Measurements from ENCODE around the gene MACROD2. TPM values are rescaled to one million over a fixed set of nuclear protein-coding genes. Genes with fewer than 3 reads are reported as not detected.

MACROD2 gene
- total RNA-seq, 2 donors from 2014 or later = 8.0 to 19.4 TPM

DNA sequence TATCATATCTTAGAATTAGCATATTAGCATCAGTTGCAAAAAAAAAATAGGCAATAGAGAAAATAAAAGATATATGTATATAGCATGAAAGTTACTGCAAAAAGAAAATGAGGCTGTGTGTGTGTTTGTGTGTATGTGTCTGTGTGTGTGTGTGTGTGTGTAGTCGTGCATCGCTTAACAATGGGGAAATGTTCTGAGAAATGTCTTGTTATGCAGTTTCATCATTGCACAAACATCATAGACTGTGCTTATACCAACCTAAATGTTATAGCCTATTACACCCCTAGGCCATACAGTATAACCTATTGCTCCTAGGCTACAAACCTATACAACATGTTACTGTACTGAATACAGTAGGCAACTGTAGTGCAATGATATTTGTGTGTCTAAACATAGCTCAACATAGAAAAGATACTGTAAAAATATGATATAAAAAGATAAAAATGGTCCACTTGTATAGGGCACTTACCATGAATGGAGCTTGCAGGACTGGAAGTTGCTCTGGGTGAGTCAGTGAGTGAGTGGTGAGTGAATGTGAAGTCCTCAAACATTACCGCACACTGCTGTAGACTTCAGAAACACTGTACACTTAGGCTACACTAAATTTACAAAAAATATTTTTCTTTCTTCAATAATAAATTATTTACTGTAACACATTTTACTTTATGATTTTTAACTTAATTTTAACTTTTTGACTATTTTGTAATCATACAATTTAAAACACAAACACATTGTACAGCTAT lies 1772.9 kb downstream of the MACROD2 start:
- WGBS = 95% methylated on average over 3 of the region's 3 CpGs
- no peaks in the 10 kb centered on the region for H3K27me3 ChIP-seq (replicated peaks; ENCODE audit: insufficient read depth)
- H3K4me3 ChIP-seq = no peak overlapping the region
- H3K36me3 ChIP-seq = no peaks in the 10 kb centered on the region
- intact Hi-C loops (cut with DNase I) = no loop called here
- no peak for DNase-seq (ENCODE audit: low spot score)
- no peaks in the 10 kb centered on the region for H3K9me3 ChIP-seq
- no peak overlapping the region for H3K27ac ChIP-seq
- no peaks in the 10 kb centered on the region for H3K4me1 ChIP-seq (replicated peaks)
- TF ChIP-seq POLR2AphosphoS5 (IDR thresholded peaks at IDR 0.05) = no peak
- TF ChIP-seq, protein P1, sequence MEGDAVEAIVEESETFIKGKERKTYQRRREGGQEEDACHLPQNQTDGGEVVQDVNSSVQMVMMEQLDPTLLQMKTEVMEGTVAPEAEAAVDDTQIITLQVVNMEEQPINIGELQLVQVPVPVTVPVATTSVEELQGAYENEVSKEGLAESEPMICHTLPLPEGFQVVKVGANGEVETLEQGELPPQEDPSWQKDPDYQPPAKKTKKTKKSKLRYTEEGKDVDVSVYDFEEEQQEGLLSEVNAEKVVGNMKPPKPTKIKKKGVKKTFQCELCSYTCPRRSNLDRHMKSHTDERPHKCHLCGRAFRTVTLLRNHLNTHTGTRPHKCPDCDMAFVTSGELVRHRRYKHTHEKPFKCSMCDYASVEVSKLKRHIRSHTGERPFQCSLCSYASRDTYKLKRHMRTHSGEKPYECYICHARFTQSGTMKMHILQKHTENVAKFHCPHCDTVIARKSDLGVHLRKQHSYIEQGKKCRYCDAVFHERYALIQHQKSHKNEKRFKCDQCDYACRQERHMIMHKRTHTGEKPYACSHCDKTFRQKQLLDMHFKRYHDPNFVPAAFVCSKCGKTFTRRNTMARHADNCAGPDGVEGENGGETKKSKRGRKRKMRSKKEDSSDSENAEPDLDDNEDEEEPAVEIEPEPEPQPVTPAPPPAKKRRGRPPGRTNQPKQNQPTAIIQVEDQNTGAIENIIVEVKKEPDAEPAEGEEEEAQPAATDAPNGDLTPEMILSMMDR (IDR thresholded peaks at IDR 0.05) = no peak
- TF ChIP-seq POLR2A (IDR thresholded peaks at IDR 0.05) = no peak

DNA sequence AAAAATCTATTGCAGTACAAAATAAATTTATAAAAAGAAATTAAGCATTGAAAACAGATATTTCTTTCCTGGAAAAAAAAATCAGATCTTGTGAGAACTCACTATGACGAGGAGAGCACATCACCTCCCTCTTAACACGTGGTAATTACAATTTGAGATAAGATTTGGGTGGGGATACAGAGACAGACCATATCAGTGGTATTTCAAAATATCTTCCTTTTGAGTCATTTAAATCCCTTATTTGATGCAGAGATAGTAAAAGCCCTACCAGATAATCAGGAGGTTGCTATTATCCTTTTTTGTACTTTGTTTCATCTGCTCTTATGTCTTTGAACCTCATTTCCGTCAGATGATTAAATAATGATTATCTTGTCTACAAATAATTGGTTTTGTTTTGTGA lies 1777.5 kb downstream of the MACROD2 start:
- Histone ChIP-seq H3K9me3 (no peaks in the 10 kb centered on the region), H3K4me1 (replicated peaks) (no peaks in the 10 kb centered on the region), H3K4me3 (no peak overlapping the region), H3K36me3 (no peaks in the 10 kb centered on the region), H3K27me3 (replicated peaks; ENCODE audit: insufficient read depth) (no peaks in the 10 kb centered on the region), H3K27ac (no peak overlapping the region)
- 80% methylated on average over 3 of the region's 3 CpGs for WGBS
- intact Hi-C loops (cut with DNase I) = no loop called here
- DNase-seq (ENCODE audit: low spot score) = no peak
- TF ChIP-seq POLR2AphosphoS5 (IDR thresholded peaks at IDR 0.05) (no peak), POLR2A (IDR thresholded peaks at IDR 0.05) (no peak)
- TF ChIP-seq, protein P1 (IDR thresholded peaks at IDR 0.05) = no peak

DNA sequence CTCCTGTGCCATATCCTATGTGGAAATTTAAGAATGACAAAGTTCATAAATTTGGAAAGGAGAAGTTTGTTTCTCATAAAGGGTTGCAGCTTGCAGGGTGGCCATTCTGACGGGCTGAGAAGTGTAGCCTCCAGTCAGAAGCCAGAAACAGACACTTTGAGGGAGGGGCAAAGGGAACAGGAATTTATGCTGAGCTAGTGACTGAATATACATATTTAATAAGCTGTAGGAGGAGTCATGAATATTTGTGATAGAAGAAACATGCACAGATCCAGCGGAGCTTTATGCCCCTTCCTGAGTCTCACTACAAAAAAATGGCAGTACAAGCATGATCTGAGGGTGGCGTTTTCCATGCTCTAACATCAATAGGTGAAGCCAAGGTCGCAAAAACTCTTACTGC lies 1779.6 kb downstream of the MACROD2 start:
- TF ChIP-seq POLR2AphosphoS5 (IDR thresholded peaks at IDR 0.05) (no peak), POLR2A (IDR thresholded peaks at IDR 0.05) (no peak)
- TF ChIP-seq, protein P1 (IDR thresholded peaks at IDR 0.05) = no peak
- 87% methylated on average over 4 of the region's 4 CpGs for WGBS
- Histone ChIP-seq H3K4me3 (no peak overlapping the region), H3K36me3 (no peaks in the 10 kb centered on the region), H3K27me3 (replicated peaks; ENCODE audit: insufficient read depth) (no peaks in the 10 kb centered on the region), H3K9me3 (no peaks in the 10 kb centered on the region), H3K27ac (no peak overlapping the region), H3K4me1 (replicated peaks) (no peaks in the 10 kb centered on the region)
- DNase-seq (ENCODE audit: low spot score) = no peak
- intact Hi-C loops (cut with DNase I) = no loop called here

DNA sequence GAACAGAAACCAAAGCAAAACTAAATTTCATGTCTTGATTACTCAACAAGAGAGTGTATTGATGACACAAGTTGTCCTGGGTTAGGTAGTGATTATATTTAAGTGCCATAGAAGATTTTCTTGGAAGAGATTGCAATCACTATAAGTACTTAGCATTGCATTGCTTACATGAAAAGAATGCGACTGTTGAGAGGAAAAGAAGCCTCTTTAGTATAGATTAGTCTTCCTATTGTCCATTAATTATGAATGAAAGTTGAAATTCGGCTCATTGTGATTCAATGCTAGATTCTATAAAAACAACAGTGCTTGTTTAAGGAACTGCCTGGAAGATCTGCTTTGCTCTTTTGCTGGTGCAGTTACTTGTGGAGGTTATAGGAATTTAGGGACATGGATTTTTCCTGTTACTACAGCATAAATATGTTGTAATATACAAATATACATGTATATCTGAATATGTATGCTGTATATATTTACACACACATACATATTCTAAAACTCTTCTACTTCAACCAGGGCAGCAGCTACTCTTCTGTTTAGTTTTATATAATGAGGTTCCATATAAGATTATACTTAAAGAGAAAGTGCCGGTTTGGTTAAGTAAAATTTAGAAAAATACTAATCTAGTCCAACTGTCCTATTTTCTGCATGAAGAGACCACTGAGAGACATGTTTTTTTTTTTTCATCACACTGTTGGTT lies 1781.6 kb downstream of the MACROD2 start:
- Histone ChIP-seq H3K27ac (no peak overlapping the region), H3K9me3 (no peaks in the 10 kb centered on the region), H3K36me3 (no peaks in the 10 kb centered on the region), H3K27me3 (replicated peaks; ENCODE audit: insufficient read depth) (no peaks in the 10 kb centered on the region), H3K4me1 (replicated peaks) (no peaks in the 10 kb centered on the region), H3K4me3 (no peak overlapping the region)
- no peak for TF ChIP-seq POLR2AphosphoS5 (IDR thresholded peaks at IDR 0.05)
- no peak for TF ChIP-seq POLR2A (IDR thresholded peaks at IDR 0.05)
- TF ChIP-seq, protein P1 (IDR thresholded peaks at IDR 0.05) = no peak
- WGBS = 91% methylated on average over 3 of the region's 3 CpGs
- intact Hi-C loops (cut with DNase I) = no loop called here
- no peak for DNase-seq (ENCODE audit: low spot score)
